Measurements from ENCODE around the gene PRH1. TPM values are rescaled to one million over a fixed set of nuclear protein-coding genes. Genes with fewer than 3 reads are reported as not detected.

The PRH1 gene
- 7.5 TPM for total RNA-seq

DNA sequence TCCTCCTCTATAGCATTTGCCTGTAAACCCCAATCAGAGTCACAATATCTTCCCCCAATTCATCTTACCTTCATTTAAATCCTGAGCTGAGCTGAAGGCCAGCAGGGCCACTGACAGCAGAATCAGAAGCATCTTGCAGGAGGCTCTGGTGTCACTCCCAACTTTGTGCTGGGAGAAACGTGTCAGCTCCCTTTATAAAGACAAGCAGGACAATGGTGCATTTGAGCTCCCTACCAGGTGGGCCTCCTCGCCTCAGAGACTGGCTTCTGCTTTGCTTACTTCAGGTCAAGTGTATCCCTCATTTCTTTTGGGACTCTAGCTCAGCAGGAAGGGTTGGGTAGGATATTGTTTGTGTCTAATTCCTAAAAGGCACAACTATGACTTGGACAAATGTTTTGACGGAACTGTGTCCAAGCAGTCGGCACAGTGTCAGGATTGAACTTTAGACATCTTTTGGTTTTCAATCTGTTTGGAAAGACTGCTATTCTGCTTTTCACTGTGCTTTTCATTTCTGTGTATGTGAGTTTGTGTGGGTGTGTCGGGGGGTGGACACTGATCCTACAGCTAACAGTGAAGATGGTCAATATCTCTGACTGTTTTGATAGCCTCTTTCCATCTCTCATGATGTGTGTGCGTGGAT, at the start of gene PRH1:
Gene PRH1, minus strand, starts transcription at position 170 of the 640 bp plus-strand sequence. Its CDS starts 38 bp downstream, at position 132.
- no peak for ATAC-seq

DNA sequence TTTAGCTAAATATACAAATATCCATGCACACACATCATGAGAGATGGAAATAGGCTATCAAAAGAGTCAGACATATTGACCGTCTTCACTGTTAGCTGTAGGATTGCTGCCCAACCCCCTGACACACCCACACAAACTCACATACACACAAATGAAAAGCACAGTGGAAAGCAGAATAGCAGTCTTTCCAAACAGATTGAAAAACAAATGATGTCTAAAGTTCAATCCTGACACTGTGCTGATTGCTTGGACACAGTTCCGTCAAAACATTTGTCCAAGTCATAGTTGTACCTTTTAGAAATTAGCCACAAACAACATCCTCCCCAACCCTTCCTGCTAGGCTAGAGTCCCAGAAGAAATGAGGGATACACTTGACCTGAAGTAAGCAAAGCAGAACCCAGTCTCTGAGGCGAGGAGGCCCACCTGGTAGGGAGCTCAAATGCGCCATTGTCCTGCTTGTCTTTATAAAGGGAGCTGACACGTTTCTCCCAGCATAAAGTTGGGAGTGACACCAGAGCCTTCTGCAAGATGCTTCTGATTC, 44.8 kb upstream of the PRH1 start, which contains the start of gene PRH2:
Gene PRH2, plus strand, starts transcription at position 491 of the 541 bp plus-strand sequence. Its CDS starts 38 bp downstream, at position 529.
- no peak for ATAC-seq

DNA sequence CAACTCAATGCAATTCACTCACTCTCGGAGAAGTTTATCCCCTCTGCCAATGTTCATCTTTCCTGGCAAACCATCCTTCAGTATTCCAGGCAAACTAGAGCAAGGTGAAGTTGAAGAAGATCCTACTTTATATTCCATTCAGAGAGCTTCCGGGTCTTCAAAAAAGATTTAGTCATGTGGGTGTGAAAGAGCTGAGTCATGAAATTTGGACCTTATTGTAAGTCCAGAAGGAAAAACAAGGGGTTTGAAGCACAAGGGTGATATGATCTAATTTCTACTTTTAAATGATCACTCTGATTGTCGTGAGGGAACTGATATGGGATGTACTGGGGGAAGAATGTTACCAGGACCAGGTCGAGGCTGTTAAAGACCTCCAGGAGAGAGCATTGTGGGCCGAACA, 42.2 kb upstream of the PRH1 start:
- ATAC-seq: no peak

DNA sequence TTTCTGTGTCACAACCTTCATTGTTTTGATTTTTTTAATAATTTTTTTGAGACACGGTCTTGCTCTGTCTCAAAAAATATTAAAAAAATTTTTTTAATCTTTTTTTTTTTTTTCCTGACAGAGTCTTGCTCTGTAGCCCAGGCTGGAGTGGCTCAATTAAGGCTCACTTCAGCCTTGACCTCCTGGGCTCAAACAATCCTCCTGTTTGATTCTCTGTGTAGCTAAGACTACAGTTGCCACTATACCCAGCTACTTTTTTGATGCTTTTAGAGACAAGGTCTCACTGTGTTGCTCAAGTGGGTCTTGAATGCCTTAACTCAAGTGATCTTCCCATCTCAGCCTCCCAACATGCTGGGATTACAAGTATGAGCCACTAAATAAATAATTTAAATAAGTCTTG, 35.8 kb upstream of the PRH1 start:
- no peak for ATAC-seq

DNA sequence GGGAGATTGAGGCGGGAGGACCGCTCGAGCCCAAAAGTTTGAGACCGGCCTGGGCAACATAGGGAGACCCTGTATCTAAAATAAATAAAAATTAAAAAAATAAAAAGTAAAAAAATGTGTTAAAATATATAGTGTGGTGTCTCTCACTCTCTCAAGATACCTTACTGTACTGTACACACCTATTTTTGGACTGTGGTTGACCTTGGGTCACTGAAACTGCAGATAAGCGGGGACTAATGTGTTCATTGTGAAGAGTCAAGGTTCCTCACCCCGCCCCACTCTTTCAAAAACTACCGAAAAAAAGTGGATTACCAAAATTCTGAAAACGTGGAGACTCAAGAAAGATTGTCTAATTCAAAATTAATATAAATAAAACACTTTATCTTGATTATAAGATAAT, 26.3 kb upstream of the PRH1 start:
- no peak for ATAC-seq

DNA sequence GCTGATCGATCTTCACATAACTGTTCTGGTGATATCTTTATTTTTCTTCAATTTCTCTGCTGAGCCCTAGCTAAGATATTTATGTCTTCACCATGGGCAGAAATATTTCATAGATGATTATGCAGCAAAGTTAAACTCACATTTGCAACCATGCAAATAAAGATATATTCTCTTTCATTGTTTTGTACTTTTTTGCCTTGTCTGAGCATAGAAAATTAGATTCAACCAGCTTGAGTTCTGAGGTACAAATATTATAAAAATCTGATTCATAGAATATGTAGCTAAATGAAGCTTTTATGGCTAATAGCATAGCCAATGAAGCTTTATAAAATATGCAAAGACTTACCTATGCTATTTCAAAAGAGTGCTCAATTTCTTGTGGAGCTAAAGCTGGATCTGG, 25.4 kb upstream of the PRH1 start, which contains the start of gene TAS2R13:
Gene TAS2R13, minus strand, starts transcription at position 101 of the 400 bp plus-strand sequence. CDS start 264 bp downstream, outside the sequence.
- ATAC-seq: no peak

DNA sequence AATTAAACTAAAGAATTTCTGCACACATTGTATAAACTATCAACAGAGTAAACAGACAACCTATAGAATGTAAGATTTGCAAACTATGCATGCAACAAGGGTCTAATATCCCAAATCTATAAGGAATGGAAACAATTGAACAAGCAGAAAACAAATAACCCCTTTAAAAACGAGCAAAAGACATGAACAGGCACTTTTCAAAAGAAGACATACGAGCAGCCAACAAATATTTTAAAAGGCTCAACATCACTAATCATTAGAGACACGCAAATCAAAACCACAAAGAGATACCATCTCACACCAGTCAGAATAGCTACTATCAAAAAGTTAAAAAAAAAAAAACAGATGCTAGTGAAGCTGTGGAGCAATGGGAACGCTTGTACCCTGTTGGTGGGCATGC, 20.6 kb upstream of the PRH1 start:
- ATAC-seq: no peak

DNA sequence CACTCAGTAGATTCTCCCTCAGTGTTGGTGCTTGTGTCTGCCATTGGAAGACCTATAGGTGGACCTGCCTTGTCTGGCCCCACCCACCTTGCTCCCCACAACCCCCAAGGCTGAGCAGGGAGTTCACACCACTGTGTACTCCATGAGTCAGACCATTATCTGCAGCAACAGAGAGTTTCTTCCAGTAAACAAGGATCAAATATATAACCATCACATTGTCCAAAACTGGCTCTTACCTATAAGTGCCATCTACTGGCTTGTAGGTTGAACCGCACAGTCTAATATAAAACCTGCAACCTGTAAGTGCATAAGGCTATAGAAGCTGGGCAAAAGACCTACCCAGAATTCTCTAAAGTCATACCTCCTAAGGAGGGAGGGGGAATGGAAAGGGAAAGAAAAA, 17.4 kb upstream of the PRH1 start:
- peak; percentile 86 for ATAC-seq

DNA sequence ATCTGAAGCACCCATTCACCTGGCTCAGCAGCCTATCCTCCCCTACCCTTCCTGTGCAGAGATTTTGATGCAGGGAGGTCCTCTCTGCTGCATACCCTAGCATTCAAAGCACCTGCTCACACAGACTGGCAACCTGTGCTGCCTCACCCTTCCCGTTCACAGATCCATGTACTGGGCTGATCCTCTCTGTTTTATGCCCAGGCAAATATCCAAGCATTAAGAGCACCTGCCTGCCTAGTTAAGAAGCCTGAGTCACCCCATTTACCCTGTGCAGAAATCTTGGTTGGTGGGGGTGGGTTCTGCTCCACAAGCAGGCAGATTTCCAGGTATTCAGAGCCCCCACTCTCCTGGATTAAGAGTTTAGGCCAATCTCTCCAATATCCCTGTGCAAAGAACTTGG, 16.9 kb upstream of the PRH1 start:
- peak; percentile 82 for ATAC-seq

DNA sequence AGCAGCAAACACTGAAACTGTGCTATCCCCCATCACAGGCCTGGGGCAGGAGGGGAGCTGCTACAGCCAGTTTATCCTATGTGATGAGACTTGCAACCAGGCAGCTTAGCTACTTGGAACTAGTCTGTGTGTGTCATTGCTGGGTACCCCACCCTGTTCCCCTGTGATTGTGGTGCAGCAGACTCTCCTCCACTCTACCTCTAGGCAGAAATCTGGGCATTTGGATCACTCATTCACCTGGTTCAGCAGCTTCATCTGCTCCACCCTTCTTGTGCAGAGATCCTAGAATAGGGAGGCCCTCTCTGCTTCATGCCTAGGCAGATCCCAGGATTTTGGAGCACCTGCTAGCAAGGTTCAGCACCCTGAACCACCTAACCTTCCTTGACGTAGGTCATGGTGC, 16.5 kb upstream of the PRH1 start:
- peak; percentile 95 for ATAC-seq

DNA sequence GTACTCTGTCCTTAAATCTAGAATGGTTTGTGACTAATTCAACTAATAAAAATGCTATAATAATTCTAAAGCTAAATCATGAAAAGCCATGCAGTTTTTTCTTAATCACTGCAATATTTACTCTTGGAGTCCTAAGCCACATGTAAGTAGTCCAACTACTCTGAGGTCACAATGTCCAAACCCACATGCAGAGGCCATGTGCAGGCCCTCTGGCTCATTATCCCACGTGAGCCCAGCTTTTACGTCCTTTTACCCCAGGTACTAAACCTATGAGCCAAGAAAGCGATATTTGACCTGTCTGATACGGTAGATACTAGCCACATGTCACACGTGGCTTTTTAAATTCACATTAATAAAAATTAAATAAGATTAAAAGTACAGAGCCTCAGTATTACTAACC, 12.8 kb upstream of the PRH1 start:
- ATAC-seq: no peak

DNA sequence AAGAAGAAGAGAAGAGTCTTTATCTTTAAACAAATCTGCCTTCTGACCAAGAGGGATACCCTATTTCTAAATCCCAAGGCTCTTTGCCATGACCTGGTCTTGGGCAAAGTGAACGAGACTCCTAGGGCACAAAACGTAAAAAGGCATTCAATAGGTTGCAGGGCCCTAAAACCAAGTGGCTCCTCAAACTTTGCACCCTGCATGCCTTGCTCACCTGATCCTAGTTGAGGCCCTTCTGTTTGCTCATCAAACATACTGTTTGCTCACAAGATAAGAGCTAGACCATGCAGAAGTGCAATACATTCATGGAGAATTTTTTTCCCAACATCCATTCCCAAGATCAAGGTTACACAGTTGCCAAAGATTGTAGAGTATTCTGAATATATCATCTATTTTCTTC, 7.9 kb upstream of the PRH1 start:
- ATAC-seq: no peak

DNA sequence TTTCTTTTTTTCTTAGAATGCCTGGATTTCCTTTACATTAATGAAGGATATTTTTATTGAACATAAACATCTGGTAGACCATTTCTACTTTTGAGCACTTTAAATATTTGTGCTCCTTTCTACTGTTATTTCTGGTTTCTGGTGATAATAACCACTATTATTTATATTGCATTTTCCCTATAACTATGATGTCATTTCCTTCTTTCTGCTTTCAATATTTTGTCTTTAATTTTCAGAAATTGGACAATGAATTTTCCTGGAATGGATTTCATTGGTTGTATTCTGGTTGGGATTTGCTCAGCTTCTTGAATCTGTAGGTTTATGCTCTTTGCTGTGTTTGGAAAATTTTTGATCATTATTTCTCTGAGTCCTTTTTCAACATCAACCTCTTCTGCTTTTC, 5.2 kb upstream of the PRH1 start:
- ATAC-seq: no peak

DNA sequence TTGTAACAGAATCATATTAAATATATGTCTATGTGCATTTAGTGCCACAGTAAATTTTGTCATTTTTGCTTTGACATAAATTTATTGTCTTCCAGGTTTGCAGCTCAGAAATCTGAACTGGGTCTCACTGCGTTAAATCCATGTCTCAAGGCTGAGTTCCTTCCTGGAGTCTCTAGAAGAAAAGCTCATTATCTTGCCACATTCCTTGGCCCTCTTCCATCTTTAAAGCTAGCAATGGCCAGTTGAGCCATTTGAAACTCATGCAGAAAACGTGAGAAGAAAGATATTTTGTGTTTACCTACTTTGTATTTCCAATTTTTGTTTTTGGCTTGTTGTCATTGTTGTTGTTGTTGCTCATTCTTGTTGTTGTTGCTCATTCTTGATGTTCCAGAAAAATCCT, 10.7 kb downstream of the PRH1 start:
- no peak for ATAC-seq

DNA sequence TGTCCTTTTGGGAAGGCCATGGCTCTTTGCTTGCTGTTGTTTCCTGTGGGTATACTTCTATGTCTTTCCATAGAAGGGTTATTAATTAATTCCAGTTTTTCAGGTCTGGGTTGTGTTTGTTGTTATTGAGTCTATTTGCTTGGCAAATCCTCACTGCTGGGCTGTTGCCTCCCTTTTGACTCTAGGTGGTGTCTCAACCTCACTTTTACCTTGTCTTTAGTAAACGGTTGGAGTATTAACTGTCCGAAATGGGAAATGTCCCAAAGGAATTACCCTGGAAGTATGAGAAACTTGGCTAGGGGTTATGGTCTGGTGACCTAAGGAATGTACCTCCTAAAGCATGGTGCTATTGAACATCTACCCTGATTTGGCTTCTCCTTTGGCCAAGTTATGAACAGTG, 16.7 kb downstream of the PRH1 start:
- ATAC-seq: peak; percentile 33

DNA sequence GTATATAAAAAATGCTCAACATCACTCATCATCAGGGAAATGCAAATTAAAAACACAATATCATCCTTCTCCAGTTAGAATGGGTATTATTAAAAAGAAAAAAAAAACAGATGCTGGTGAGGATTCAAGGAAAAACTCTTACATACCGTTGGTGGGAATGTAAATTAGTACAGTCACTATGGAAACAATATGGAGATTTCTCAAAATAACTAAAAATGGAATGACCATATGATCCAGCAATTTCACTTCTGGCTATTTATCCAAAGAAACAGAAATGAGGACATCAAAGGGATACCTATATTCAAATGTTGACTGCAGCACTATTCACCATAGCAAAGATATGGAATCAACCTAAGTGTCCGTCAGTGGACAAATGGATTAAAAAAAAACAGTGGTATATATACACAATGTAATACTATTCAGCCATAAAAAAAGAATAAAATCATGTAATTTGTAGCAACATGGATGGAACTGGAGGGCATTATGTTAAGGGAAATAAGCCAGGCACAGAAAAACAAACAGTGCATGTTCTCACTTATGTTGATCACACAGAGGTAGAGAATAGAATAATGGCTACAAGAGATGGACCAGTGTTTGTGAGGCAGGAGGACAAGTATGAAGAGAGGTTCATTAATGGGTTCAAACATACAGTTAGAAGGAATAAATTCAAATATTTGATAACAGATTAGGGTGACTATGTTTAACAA, 20.4 kb downstream of the PRH1 start:
- no peak for ATAC-seq

DNA sequence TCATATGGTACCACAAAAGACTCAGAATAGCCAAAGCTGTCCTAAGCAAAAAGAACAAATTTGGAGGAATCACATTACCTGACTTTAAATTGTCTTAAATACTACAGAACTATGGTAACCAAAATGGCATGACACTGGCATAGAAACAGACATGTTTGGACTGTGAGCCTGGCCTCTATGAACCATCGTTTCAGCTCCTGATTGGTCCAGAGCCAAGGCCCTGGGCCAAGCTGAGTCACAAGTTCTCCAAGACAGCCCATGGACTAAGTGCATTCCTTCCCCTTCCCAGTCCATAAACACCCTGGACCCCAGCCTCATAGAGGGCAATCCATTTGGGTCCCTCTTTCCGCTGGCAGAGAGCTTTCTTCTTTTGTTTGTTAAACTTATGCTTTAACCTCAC, 22.7 kb downstream of the PRH1 start:
- ATAC-seq: no peak

DNA sequence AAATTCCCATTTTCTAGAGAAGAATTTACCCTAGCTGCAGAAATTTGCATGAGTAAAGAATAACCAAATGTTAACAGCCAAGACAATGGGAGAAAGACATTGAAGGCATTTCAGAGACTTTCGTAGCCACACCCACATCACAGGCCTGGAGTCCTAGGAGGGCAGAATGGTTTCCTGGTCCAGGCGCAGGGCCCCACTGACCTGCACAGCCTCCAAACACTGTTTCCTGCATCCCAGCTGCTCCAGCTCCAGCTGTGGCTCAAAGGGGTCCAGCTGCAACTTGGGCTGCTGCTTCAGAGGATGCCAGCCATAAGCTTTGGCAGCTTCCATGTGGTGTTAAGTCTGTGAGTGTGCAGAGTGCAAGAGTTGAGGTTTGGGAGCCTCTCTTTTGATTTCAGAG, 28.2 kb downstream of the PRH1 start:
- no peak for ATAC-seq

DNA sequence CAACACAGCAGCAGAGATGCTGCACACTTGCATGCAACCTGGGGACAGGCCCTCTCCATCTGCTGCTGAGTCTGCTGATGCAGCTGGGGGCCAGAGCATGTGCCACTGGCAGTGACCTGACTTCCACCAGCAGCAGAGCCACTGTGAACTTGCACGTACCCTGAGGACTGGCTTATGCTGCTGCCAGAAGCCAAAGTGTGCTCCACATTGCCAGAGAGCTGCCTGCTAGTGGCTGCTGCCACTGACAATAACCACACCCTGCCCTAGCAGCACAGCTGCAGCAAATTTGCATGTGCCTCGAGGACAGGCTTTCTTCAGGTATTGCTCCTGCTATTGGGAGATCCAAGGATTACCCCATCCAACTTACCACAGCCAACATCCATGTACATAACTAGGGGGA, 30.3 kb downstream of the PRH1 start:
- ATAC-seq: no peak

DNA sequence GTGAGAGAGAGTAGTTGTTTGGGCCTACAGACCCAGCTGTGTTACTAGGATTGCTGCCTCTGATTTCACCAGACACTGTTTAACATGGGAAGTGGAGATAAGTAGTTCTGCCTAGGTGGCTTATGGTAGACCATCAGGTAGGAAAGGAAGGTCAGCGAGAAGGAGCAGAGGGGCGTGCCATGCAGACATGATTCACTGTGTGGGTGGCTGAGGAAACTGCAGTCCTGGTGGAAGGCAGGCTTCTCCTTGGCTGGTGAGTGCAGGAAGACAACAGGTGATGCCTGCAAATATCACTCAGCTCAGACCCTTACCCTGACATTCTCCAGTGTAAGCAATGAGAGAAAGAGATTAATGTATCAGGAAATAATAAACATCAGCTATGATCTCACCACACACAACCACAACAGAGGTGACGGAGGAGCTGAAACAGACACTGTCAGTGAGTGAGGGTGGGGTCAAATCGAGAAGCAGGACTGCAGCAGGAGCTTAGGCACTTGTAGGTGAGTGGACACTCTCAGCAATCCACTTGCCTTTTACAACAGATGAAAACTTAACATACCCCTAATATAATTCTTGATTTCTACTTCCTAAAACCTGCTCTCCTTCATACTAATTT, 32.7 kb downstream of the PRH1 start:
- ATAC-seq: no peak

DNA sequence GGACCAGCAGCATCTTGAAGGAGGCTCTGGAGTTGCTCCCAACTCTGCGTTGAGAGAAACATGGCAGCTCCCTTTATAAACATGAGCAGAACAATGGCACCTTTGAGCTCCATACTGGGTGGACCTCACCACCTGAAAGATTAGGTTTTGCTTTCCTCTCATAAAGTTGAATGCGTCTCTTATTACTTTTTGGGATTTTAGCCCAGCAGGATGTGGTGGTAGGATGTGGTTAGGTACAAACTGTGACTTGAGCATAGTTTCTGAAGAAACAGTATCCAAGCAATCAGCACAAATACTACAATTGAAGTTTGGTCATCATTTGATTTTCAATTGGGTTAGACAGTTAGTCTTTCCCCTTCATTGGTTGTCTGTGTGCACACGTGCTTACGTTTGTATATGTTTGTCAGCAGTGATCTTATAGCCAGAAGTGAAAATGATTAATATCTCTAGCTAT, 34.6 kb downstream of the PRH1 start, which contains the start of gene PRR4:
Gene PRR4, minus strand, starts transcription at position 51 of the 454 bp plus-strand sequence. Its CDS starts 38 bp downstream, at position 13.
- no peak for ATAC-seq

DNA sequence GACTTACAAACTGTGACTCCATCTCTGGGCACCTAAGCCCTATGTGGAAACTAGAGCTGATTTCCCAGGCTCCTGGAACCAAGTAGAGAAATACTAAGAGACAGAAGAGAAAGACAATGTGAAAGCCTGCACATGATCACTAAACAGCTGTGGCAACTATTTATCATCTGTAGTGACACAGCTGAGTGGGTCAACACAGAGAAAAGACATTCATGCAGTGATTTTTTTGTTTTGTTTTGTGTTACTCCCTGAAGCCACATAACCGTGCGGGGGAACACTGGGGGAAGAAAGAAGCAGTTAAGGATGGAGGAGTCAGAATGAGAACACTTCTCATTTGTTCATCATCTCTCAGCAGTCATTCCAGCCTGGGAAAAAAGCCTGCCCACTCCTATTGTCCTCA, 36.3 kb downstream of the PRH1 start:
- ATAC-seq: no peak

DNA sequence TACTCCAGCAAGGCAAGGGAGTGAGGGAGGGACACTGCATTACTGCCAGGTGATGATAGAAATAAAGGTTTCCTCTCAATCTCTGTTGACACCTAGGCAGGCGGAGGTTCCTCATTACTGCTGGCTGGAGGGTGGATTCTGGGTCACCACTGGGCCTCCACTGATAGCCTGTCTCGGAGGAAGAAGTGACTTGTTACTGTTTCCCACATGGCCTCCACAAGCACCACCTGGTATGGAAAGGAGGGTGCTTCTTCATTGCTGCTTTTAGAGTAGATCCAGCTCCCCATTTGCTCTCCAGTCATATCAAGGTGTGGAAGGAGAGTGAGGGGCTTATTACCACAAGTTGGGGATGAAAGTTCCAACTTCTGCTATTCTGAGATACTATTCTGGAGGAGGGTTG, 41.2 kb downstream of the PRH1 start:
- ATAC-seq: no peak
